OCI-LY7 (cell line): ENCODE data around the gene COPZ2.
"Not testable (repeated sequence)": the region's sequence is repeated elsewhere in the genome, so short reads cannot be mapped to it uniquely, and the experiment has no call there.

Experiments
- EZH2phosphoT487 ChIP-seq: fragments of 200-600 bp; sonication (generic); IDR thresholded peaks from 2 replicates; pipeline ENCODE4 v1.6.1; 2018; ENCODE audit warnings: low read depth, borderline replicate concordance, mild to moderate bottlenecking, mixed run types, antibody characterized with exemption, low read length, moderate library complexity, mixed read lengths
- TF ChIP-seq, protein P1 (sequence below): fragments of 200-600 bp; sonication (generic); conservative IDR thresholded peaks from 2 replicates; pipeline ENCODE4 v1.5.1; 2014; ENCODE audit warnings: mild to moderate bottlenecking, antibody characterized with exemption, low read length, moderate library complexity, mixed read lengths

DNA sequence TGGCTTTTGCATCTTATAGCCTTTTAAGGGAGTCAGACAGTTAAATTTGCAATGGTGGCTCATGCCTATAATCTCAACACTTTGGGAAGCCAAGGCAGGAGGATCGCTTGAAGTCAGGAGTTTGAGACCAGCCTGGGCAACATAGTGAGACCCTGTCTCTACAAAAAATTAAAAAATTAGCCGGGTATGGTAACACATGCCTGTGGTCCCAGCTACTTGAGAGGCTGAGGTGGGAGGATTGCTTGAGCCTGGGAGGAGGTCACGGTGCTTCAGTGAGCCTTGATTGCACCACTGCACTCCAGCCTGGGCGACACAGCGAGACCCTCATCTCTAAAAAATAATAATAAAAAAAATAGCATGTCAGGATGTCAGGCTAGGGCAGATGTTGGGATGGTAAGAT, 35.9 kb downstream of the COPZ2 start:
- TF ChIP-seq, protein P1, sequence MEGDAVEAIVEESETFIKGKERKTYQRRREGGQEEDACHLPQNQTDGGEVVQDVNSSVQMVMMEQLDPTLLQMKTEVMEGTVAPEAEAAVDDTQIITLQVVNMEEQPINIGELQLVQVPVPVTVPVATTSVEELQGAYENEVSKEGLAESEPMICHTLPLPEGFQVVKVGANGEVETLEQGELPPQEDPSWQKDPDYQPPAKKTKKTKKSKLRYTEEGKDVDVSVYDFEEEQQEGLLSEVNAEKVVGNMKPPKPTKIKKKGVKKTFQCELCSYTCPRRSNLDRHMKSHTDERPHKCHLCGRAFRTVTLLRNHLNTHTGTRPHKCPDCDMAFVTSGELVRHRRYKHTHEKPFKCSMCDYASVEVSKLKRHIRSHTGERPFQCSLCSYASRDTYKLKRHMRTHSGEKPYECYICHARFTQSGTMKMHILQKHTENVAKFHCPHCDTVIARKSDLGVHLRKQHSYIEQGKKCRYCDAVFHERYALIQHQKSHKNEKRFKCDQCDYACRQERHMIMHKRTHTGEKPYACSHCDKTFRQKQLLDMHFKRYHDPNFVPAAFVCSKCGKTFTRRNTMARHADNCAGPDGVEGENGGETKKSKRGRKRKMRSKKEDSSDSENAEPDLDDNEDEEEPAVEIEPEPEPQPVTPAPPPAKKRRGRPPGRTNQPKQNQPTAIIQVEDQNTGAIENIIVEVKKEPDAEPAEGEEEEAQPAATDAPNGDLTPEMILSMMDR: not testable (repeated sequence)
- not testable (repeated sequence) for TF ChIP-seq EZH2phosphoT487
